ENCODE measurements around the gene MSH3.

- no peak for TF ChIP-seq CTCF (IDR thresholded peaks at IDR 0.05)
- no peak for TF ChIP-seq POLR2A (IDR thresholded peaks at IDR 0.05)
- TF ChIP-seq POLR2AphosphoS5 (IDR thresholded peaks at IDR 0.05) = no peak
Observed at GRCh38 chr5:80870442-80870841, 216.0 kb downstream of the MSH3 start.

Data from stomach (tissue), 4 donors.